IMR-90 (cell line): Measurements from ENCODE around the gene DNAJB8. TPM values are rescaled to one million over a fixed set of nuclear protein-coding genes. Genes with fewer than 3 reads are reported as not detected.

Experiments used
- ATAC-seq: fragments of 200-7000 bp; cut with Tn5 transposase; 2 replicates; pipeline ENCODE4 v1.9.1; 2020; ENCODE audit warnings: low read depth, mild to moderate bottlenecking, moderate library complexity
- BruUV-seq: library from RNA; stranded (reverse); fragments of 400-500 nt; replicated peaks from 2 replicates; lab custom pipeline; 2021; lab: Mats Ljungman, UMichigan
- CTCF ChIA-PET: fragments of 300-600 bp; formaldehyde crosslinking; extraction: SDS; loops from one replicate; lab custom pipeline; 2021; ENCODE audit warnings: antibody characterized with exemption; lab: Yijun Ruan, JAX
- POLR2A ChIA-PET: fragments of 300-600 bp; sonication (Branson Sonifier 250); formaldehyde crosslinking; loops from one replicate; lab custom pipeline; 2022; ENCODE audit warnings: antibody characterized with exemption; ENCODE audit not compliant: unreplicated experiment; lab: Charles Lee
- DNase-seq: peaks from one replicate; pipeline ENCODE4 v3.0.0; 2013
- H2AFZ ChIP-seq: replicated peaks from 2 replicates; pipeline ENCODE3; 2013; ENCODE audit warnings: low read length, mild to moderate bottlenecking; ENCODE audit not compliant: poor library complexity
- H2AK5ac ChIP-seq: 2 replicates; pipeline ENCODE4 v1.6.1; 2013; ENCODE audit warnings: low read depth, low read length, inconsistent platforms
- H2AK9ac ChIP-seq: replicated peaks from 2 replicates; pipeline ENCODE3; 2013; ENCODE audit warnings: mild to moderate bottlenecking, low read depth, low read length, moderate library complexity; ENCODE audit not compliant: poor library complexity
- H2BK120ac ChIP-seq: 2 replicates; pipeline ENCODE4 v1.6.1; 2013; ENCODE audit warnings: low read depth, low read length, inconsistent platforms
- H2BK15ac ChIP-seq: 3 replicates; pipeline ENCODE4 v1.6.1; 2013; ENCODE audit warnings: low read depth, low read length, inconsistent platforms
- H2BK20ac ChIP-seq: 2 replicates; pipeline ENCODE4 v1.6.1; 2013; ENCODE audit warnings: low read depth, mild to moderate bottlenecking, inconsistent platforms, low read length, moderate library complexity
- H2BK5ac ChIP-seq: 2 replicates; pipeline ENCODE4 v1.6.1; 2013; ENCODE audit warnings: mild to moderate bottlenecking, low read depth, low read length, inconsistent platforms; ENCODE audit not compliant: poor library complexity, severe bottlenecking
- H3K14ac ChIP-seq: replicated peaks from 2 replicates; pipeline ENCODE4 v1.6.1; 2013; ENCODE audit warnings: low read depth, low read length, inconsistent platforms
- H3K18ac ChIP-seq: 2 replicates; pipeline ENCODE4 v1.6.1; 2013; ENCODE audit warnings: low read depth, low read length, control low read depth
- H3K23ac ChIP-seq: 2 replicates; pipeline ENCODE4 v1.6.1; 2013; ENCODE audit warnings: low read depth, low read length, inconsistent platforms
- H3K27ac ChIP-seq: 2 replicates; pipeline ENCODE4 v1.5.1; 2013; ENCODE audit warnings: mild to moderate bottlenecking, control low read depth, low read length; ENCODE audit not compliant: insufficient read depth
- H3K27me3 ChIP-seq: 2 replicates; pipeline ENCODE4 v1.6.1; 2013; ENCODE audit warnings: low read length; ENCODE audit not compliant: control insufficient read depth, insufficient read depth
- H3K36me3 ChIP-seq: 2 replicates; pipeline ENCODE4 v1.6.1; 2013; ENCODE audit warnings: low read length, mixed read lengths; ENCODE audit not compliant: control insufficient read depth, insufficient read depth
- H3K4ac ChIP-seq: 2 replicates; pipeline ENCODE4 v1.6.1; 2013; ENCODE audit warnings: low read depth, low read length, inconsistent platforms
- H3K4me1 ChIP-seq: 2 replicates; pipeline ENCODE4 v1.6.1; 2013; ENCODE audit warnings: low read length, mixed read lengths; ENCODE audit not compliant: control insufficient read depth, insufficient read depth
- H3K4me2 ChIP-seq: 2 replicates; pipeline ENCODE4 v1.6.1; 2013; ENCODE audit warnings: low read depth, mild to moderate bottlenecking, control low read depth, low read length, moderate library complexity
- H3K4me3 ChIP-seq: 2 replicates; pipeline ENCODE4 v1.5.1; 2013; ENCODE audit warnings: low read depth, mild to moderate bottlenecking, control low read depth, low read length, moderate library complexity; ENCODE audit not compliant: insufficient read depth
- H3K56ac ChIP-seq: 2 replicates; pipeline ENCODE4 v1.6.1; 2013; ENCODE audit warnings: low read length, inconsistent platforms; ENCODE audit not compliant: insufficient read depth; ENCODE audit errors: extremely low read depth
- H3K79me1 ChIP-seq, 2 experiments: 2 replicates each; pipeline ENCODE4 v1.6.1; 2013; ENCODE audit warnings: low read length in 2 of 2, inconsistent platforms in 1 of 2, low read depth in 1 of 2
- H3K9ac ChIP-seq: 2 replicates; pipeline ENCODE4 v1.6.1; 2013; ENCODE audit warnings: low read depth, low read length, control low read depth
- H3K9me1 ChIP-seq: 2 replicates; pipeline ENCODE4 v1.6.1; 2013; ENCODE audit warnings: low read length, inconsistent platforms; ENCODE audit not compliant: insufficient read depth
- H3K9me3 ChIP-seq: 2 replicates; pipeline ENCODE4 v1.6.1; 2013; ENCODE audit warnings: low read length; ENCODE audit not compliant: control insufficient read depth, insufficient read depth
- H4K20me1 ChIP-seq: 2 replicates; pipeline ENCODE4 v1.6.1; 2013; ENCODE audit warnings: low read length, inconsistent platforms; ENCODE audit not compliant: insufficient read depth
- H4K5ac ChIP-seq: 2 replicates; pipeline ENCODE4 v1.6.1; 2013; ENCODE audit warnings: mild to moderate bottlenecking, low read depth, low read length, control low read depth
- H4K8ac ChIP-seq, 2 experiments: 2 replicates each; pipeline ENCODE4 v1.6.1; 2013; ENCODE audit warnings: low read depth in 2 of 2, low read length in 2 of 2, control low read depth in 1 of 2, inconsistent platforms in 1 of 2
- H4K91ac ChIP-seq: 2 replicates; pipeline ENCODE4 v1.6.1; 2013; ENCODE audit warnings: low read depth, low read length, inconsistent platforms; ENCODE audit not compliant: insufficient read depth
- BHLHE40 ChIP-seq: fragments of 150-350 bp; IDR thresholded peaks from 2 replicates; pipeline ENCODE4 v1.6.1; 2016; ENCODE audit warnings: mild to moderate bottlenecking, low read depth, low read length
- CEBPB ChIP-seq: IDR thresholded peaks from 2 replicates; pipeline ENCODE4 v1.6.1; 2012; ENCODE audit warnings: low read depth, low read length, improper control_type of control experiment
- CHD1 ChIP-seq: IDR thresholded peaks from 2 replicates; pipeline ENCODE4 v1.6.1; 2012; ENCODE audit warnings: low read depth, low read length, improper control_type of control experiment
- CTCF ChIP-seq: conservative IDR thresholded peaks from 2 replicates; pipeline ENCODE4 v1.5.1; 2012; ENCODE audit warnings: mild to moderate bottlenecking, low read depth, low read length, improper control_type of control experiment
- FOS ChIP-seq: fragments of 150-350 bp; IDR thresholded peaks from 2 replicates; pipeline ENCODE4 v1.6.1; 2016; ENCODE audit warnings: low read depth, low read length
- MAFK ChIP-seq: IDR thresholded peaks from 2 replicates; pipeline ENCODE4 v1.6.1; 2012; ENCODE audit warnings: low read depth, low read length, improper control_type of control experiment
- MAZ ChIP-seq: IDR thresholded peaks from 2 replicates; pipeline ENCODE4 v1.6.1; 2012; ENCODE audit warnings: low read depth, mild to moderate bottlenecking, low read length, improper control_type of control experiment, moderate library complexity, borderline replicate concordance
- MXI1 ChIP-seq: IDR thresholded peaks from 2 replicates; pipeline ENCODE4 v1.6.1; 2012; ENCODE audit warnings: low read depth, mild to moderate bottlenecking, low read length, moderate library complexity, borderline replicate concordance
- NFE2L2 ChIP-seq: fragments of 150-350 bp; IDR thresholded peaks from 2 replicates; pipeline ENCODE4 v1.6.1; 2016; ENCODE audit warnings: low read depth, mild to moderate bottlenecking, low read length
- POLR2A ChIP-seq: IDR thresholded peaks from 2 replicates; pipeline ENCODE4 v1.6.1; 2012; ENCODE audit warnings: mild to moderate bottlenecking, low read depth, low read length
- RAD21 ChIP-seq: IDR thresholded peaks from 2 replicates; pipeline ENCODE4 v1.6.1; 2012; ENCODE audit warnings: low read length, improper control_type of control experiment
- RCOR1 ChIP-seq: IDR thresholded peaks from 2 replicates; pipeline ENCODE4 v1.6.1; 2012; ENCODE audit warnings: mild to moderate bottlenecking, low read length, improper control_type of control experiment; ENCODE audit not compliant: insufficient replicate concordance
- RFX5 ChIP-seq: IDR thresholded peaks from 2 replicates; pipeline ENCODE4 v1.8.0; 2012; ENCODE audit warnings: low read depth, mild to moderate bottlenecking, low read length, moderate library complexity
- SMC3 ChIP-seq: fragments of 150-350 bp; IDR thresholded peaks from 2 replicates; pipeline ENCODE4 v1.6.1; 2016; ENCODE audit warnings: low read depth, mild to moderate bottlenecking, antibody characterized with exemption, low read length, moderate library complexity
- WGBS, 2 experiments: methylation state at CpG; one replicate each; pipeline versions ENCODE4 v1.1.5 to v1.1.7; 2013; ENCODE audit warnings: missing lambda C conversion rate in 2 of 2; ENCODE audit not compliant: insufficient read length in 1 of 2; ENCODE audit errors: extremely low coverage in 2 of 2; 5-methylcytosine and 5-hydroxymethylcytosine counted together
- dilution Hi-C: fragments of 300-500 bp; cut with HindIII; formaldehyde crosslinking; loops from one replicate; pipeline ENCODE4 v1.14.3; 2018; ENCODE audit warnings: low sequenced_read_pairs; ENCODE audit not compliant: unreplicated experiment
- in situ Hi-C: fragments of 300-500 bp; cut with MboI; formaldehyde crosslinking; loops from 3 replicates; pipeline ENCODE4 v1.14.3; 2019; ENCODE audit warnings: low sequenced_read_pairs, inconsistent platforms, mixed read lengths
- intact Hi-C: fragments of 100-400 bp; cut with micrococcal nuclease; formaldehyde crosslinking; loops from 2 replicates; pipeline ENCODE4 v1.10.0; 2022
- polyA plus RNA-seq, 3 experiments: library from polyadenylated mRNA; depleted of rRNA; stranded (reverse); fragments of >200 nt; gene quantifications; 2 replicates each; pipeline ENCODE4 v1.2.3, GENCODE V29; 2012; ENCODE audit warnings: low replicate concordance in 1 of 3
- total RNA-seq: library from RNA; depleted of rRNA; stranded (reverse); fragments of >200 nt; gene quantifications from 2 replicates; pipeline ENCODE4 v1.2.3, GENCODE V29; 2012
- TF ChIP-seq, protein P1 (sequence below): fragments of 150-350 bp; IDR thresholded peaks from 2 replicates; pipeline ENCODE4 v1.6.1; 2016; ENCODE audit warnings: low read depth, mild to moderate bottlenecking, low read length, moderate library complexity, borderline replicate concordance
- TF ChIP-seq, protein P2 (sequence below): fragments of 150-350 bp; IDR thresholded peaks from 2 replicates; pipeline ENCODE4 v1.6.1; 2017; ENCODE audit warnings: mild to moderate bottlenecking, antibody characterized with exemption, low read length, low read depth

The DNAJB8 gene
- total and polyA plus RNA-seq, 2 of the 4 experiments (the other 2 are of a cell fraction), result not detected

GRCh38 chr3:128443771-128444170, 22.9 kb downstream of the DNAJB8 start:
- no peak overlapping the region for H3K18ac ChIP-seq
- dilution Hi-C loops, result no loop called here

More at GRCh38 chr3:128443771-128444170, 22.9 kb downstream of the DNAJB8 start:
- WGBS, 2 experiments, result 29% methylated on average over 2 of the region's 3 CpGs; no CpG with 5 or more reads in 1 of the 2 experiments
- Histone ChIP-seq H3K23ac (no peak overlapping the region), H3K4me2 (no peak overlapping the region), H3K4ac (no peak overlapping the region), H3K9me3 (no peaks in the 10 kb centered on the region), H3K14ac (no peak overlapping the region), H2AK5ac (no peak overlapping the region), H2BK20ac (no peak overlapping the region), H4K8ac (no peak overlapping the region), H3K4me1 (no peaks in the 10 kb centered on the region), H3K79me1 (no peaks in the 10 kb centered on the region), H2BK15ac (no peak overlapping the region), H3K27ac (no peak overlapping the region), H3K9ac (no peak overlapping the region), H3K56ac (no peak overlapping the region), H3K9me1 (0 out of 2 replicates have a peak, but pooled peaks cover 4% of the 10 kb centered on the region), H4K91ac (no peak overlapping the region), H2AFZ (no peak overlapping the region), H4K20me1 (no peaks in the 10 kb centered on the region), H3K27me3 (peaks cover 49% of the 10 kb centered on the region), H4K5ac (no peak overlapping the region), H2AK9ac (no peak overlapping the region), H2BK120ac (no peak overlapping the region), H3K36me3 (no peaks in the 10 kb centered on the region), H2BK5ac (no peak overlapping the region), H3K4me3 (no peak overlapping the region)
- TF ChIP-seq RAD21 (no peak), MAZ (no peak), RFX5 (no peak), CHD1 (no peak), RCOR1 (no peak), FOS (no peak), CEBPB (no peak), BHLHE40 (no peak), MAFK (no peak), POLR2A (no peak), CTCF (no peak), NFE2L2 (no peak), MXI1 (no peak), SMC3 (no peak)
- TF ChIP-seq, protein P1, sequence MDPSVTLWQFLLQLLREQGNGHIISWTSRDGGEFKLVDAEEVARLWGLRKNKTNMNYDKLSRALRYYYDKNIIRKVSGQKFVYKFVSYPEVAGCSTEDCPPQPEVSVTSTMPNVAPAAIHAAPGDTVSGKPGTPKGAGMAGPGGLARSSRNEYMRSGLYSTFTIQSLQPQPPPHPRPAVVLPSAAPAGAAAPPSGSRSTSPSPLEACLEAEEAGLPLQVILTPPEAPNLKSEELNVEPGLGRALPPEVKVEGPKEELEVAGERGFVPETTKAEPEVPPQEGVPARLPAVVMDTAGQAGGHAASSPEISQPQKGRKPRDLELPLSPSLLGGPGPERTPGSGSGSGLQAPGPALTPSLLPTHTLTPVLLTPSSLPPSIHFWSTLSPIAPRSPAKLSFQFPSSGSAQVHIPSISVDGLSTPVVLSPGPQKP, result no peak
- TF ChIP-seq, protein P2, sequence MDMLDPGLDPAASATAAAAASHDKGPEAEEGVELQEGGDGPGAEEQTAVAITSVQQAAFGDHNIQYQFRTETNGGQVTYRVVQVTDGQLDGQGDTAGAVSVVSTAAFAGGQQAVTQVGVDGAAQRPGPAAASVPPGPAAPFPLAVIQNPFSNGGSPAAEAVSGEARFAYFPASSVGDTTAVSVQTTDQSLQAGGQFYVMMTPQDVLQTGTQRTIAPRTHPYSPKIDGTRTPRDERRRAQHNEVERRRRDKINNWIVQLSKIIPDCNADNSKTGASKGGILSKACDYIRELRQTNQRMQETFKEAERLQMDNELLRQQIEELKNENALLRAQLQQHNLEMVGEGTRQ, result no peak
- intact Hi-C loops, result no loop called here
- DNase-seq (no peak), ATAC-seq (no peak)
- in situ Hi-C loops, result no loop called here
- ChIA-PET CTCF (no interaction called here), POLR2A (no interaction called here)
- no TSS peak for BruUV-seq
